ENCODE measurements around the gene CCDC68.

DNA sequence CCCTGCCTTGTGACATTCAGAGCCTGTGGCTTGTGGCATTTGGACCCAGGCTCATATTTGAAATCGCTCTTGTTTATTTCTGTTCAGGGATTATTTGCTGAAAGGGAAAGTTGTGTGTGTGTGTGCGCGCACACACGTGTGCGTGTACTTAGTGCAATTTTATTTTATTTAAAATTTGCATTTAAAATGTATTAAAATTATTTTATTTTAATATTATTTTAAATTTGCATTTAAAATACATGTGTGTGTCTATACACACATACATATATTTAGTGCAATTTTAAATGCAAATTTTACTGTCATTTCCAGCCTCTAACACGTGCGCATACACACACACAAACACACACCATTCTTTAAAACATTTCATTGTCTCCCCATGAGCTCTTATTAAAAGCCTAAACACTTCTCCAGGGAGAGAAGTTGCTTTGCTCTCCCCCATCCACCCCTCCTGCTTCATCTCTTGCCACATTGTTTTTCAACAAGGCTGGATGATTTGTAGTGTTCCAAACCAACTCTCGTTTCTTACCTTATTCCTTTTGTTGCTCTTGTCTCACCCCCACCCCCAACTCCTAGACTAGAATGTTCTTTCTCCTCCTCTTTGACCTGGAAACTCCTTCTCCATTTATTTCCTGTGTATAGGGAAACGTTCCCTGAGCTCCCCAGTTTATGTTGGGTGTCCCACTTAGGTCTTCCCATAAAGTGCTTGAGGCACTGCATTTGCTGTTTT, 3.8 kb upstream of the CCDC68 start:
- TF ChIP-seq, protein P1, sequence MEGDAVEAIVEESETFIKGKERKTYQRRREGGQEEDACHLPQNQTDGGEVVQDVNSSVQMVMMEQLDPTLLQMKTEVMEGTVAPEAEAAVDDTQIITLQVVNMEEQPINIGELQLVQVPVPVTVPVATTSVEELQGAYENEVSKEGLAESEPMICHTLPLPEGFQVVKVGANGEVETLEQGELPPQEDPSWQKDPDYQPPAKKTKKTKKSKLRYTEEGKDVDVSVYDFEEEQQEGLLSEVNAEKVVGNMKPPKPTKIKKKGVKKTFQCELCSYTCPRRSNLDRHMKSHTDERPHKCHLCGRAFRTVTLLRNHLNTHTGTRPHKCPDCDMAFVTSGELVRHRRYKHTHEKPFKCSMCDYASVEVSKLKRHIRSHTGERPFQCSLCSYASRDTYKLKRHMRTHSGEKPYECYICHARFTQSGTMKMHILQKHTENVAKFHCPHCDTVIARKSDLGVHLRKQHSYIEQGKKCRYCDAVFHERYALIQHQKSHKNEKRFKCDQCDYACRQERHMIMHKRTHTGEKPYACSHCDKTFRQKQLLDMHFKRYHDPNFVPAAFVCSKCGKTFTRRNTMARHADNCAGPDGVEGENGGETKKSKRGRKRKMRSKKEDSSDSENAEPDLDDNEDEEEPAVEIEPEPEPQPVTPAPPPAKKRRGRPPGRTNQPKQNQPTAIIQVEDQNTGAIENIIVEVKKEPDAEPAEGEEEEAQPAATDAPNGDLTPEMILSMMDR (conservative IDR thresholded peaks at IDR 0.05; ENCODE audit: low read depth, low read length) = no peak
- TF ChIP-seq EZH2 (IDR thresholded peaks at IDR 0.05; ENCODE audit: borderline replicate concordance, low read depth, low read length, poor library complexity, severe bottlenecking) = no peak

Measured in A673 (cell line).